Peyer's patch (tissue), 4 donors: ENCODE results near the gene CHSY1. TPM values are rescaled to one million over a fixed set of nuclear protein-coding genes. Genes with fewer than 3 reads are reported as not detected.

ENCODE experiments used
- DNase-seq, 3 donors: peaks; one replicate each; pipeline ENCODE4 v3.0.0-alpha.2; 2017 to 2019
- H3K27ac ChIP-seq, 4 donors: fragments of 200-600 bp; sonication (generic); one replicate each; pipeline ENCODE4 v1.5.1; 2016 to 2019
- H3K27me3 ChIP-seq, 2 donors: fragments of 200-600 bp; sonication (generic); one replicate each; pipeline ENCODE4 v1.5.1; 2019
- H3K36me3 ChIP-seq, 3 donors: fragments of 200-600 bp; sonication (generic); one replicate each; pipeline ENCODE4 v1.5.1; 2016 to 2019
- H3K4me1 ChIP-seq, 4 donors: fragments of 200-600 bp; sonication (generic); one replicate each; pipeline ENCODE4 v1.5.1; 2016 to 2019
- H3K4me3 ChIP-seq, 4 donors: fragments of 200-600 bp; sonication (generic); 1 replicate in 3 of 4; 2 replicates in 1 of 4; pipeline ENCODE4 v1.5.1; 2016 to 2019; ENCODE audit warnings: mild to moderate bottlenecking in 1 of 4
- H3K9me3 ChIP-seq, 4 donors: fragments of 200-600 bp; sonication (generic); one replicate each; pipeline ENCODE4 v1.5.1; 2016 to 2019; ENCODE audit warnings: mild to moderate bottlenecking in 1 of 4
- CTCF ChIP-seq, 6 experiments: fragments of 450-650 bp in 4 of 6; fragments of 200-600 bp in 2 of 6; sonication (generic) in 1 of 6; IDR thresholded peaks; one replicate each; pipeline ENCODE4 v1.5.1; 2017 to 2019; ENCODE audit warnings: antibody characterized with exemption in 6 of 6, mild to moderate bottlenecking in 3 of 6, moderate library complexity in 1 of 6
- POLR2A ChIP-seq, 2 donors: fragments of 450-650 bp; IDR thresholded peaks; one replicate each; pipeline ENCODE4 v1.5.1; 2017; ENCODE audit warnings: antibody characterized with exemption in 2 of 2, mild to moderate bottlenecking in 2 of 2, moderate library complexity in 2 of 2
- total RNA-seq, 4 donors: library from RNA; depleted of rRNA; stranded (reverse); fragments of >200 nt; gene quantifications; one replicate each; pipeline ENCODE4 v1.1.0, GENCODE V29; 2016

The CHSY1 gene
- total RNA-seq, 4 donors from 2014 or later = 8.1 to 31.4 (median 9.3) TPM

GRCh38 chr15:101146118-101146702 is 105.6 kb downstream of the CHSY1 start:
- H3K4me1 ChIP-seq = peaks cover 0 to 6% (median 0%) of the 10 kb centered on the region in 4 donors
- no peak overlapping the region for H3K27ac ChIP-seq
- H3K27me3 ChIP-seq = no peaks in the 10 kb centered on the region
- TF ChIP-seq CTCF (IDR thresholded peaks at IDR 0.05) (no peak), POLR2A (IDR thresholded peaks at IDR 0.05) (no peak)
- H3K9me3 ChIP-seq = no peaks in the 10 kb centered on the region
- DNase-seq = no peak
- H3K36me3 ChIP-seq = no peaks in the 10 kb centered on the region
- H3K4me3 ChIP-seq = no peak overlapping the region

- no peak for DNase-seq
- Histone ChIP-seq H3K4me1 (no peaks in the 10 kb centered on the region), H3K4me3 (no peak overlapping the region), H3K27ac (no peak overlapping the region), H3K27me3 (no peaks in the 10 kb centered on the region), H3K9me3 (no peaks in the 10 kb centered on the region), H3K36me3 (no peaks in the 10 kb centered on the region)
- no peak for TF ChIP-seq POLR2A (IDR thresholded peaks at IDR 0.05)
- no peak for TF ChIP-seq CTCF (IDR thresholded peaks at IDR 0.05)
These were observed 106.5 kb downstream of the CHSY1 start for GRCh38 chr15:101145362-101145761.

- no peaks in the 10 kb centered on the region for H3K36me3 ChIP-seq
- H3K4me1 ChIP-seq = peaks cover 0 to 4% (median 0%) of the 10 kb centered on the region in 4 donors
- H3K27me3 ChIP-seq = no peaks in the 10 kb centered on the region
- TF ChIP-seq CTCF (IDR thresholded peaks at IDR 0.05) = no peak
- no peak for TF ChIP-seq POLR2A (IDR thresholded peaks at IDR 0.05)
- DNase-seq = no peak
- no peak overlapping the region for H3K27ac ChIP-seq
- H3K9me3 ChIP-seq = no peaks in the 10 kb centered on the region
- no peak overlapping the region for H3K4me3 ChIP-seq
These were observed 108.5 kb downstream of the CHSY1 start for GRCh38 chr15:101143321-101143720.

GRCh38 chr15:101142711-101143110 is 109.1 kb downstream of the CHSY1 start:
- Histone ChIP-seq H3K4me3 (no peak overlapping the region), H3K4me1 (peaks cover 0 to 4% (median 0%) of the 10 kb centered on the region in 4 donors), H3K27ac (no peak overlapping the region), H3K9me3 (no peaks in the 10 kb centered on the region), H3K27me3 (no peaks in the 10 kb centered on the region), H3K36me3 (no peaks in the 10 kb centered on the region)
- TF ChIP-seq POLR2A (IDR thresholded peaks at IDR 0.05) (no peak), CTCF (IDR thresholded peaks at IDR 0.05) (no peak)
- no peak for DNase-seq

- Histone ChIP-seq H3K4me3 (no peak overlapping the region), H3K27ac (no peak overlapping the region), H3K36me3 (no peaks in the 10 kb centered on the region), H3K27me3 (no peaks in the 10 kb centered on the region), H3K9me3 (no peaks in the 10 kb centered on the region), H3K4me1 (peaks cover 0 to 4% (median 0%) of the 10 kb centered on the region in 4 donors)
- no peak for DNase-seq
- no peak for TF ChIP-seq POLR2A (IDR thresholded peaks at IDR 0.05)
- no peak for TF ChIP-seq CTCF (IDR thresholded peaks at IDR 0.05)
These were observed 109.8 kb downstream of the CHSY1 start for GRCh38 chr15:101141926-101142527.
